PC-3 (cell line): ENCODE data around the gene SLC27A5. TPM values are rescaled to one million over a fixed set of nuclear protein-coding genes. Genes with fewer than 3 reads are reported as not detected.
A peak's percentile ranks its signal among the peaks of the same experiment; 100 is the strongest.

Source experiments
- ATAC-seq: fragments of 200-7000 bp; cut with Tn5 transposase; 2 replicates; pipeline ENCODE4 v1.9.1; 2020; ENCODE audit warnings: mild to moderate bottlenecking, moderate library complexity
- BruUV-seq: library from RNA; stranded (reverse); fragments of 400-500 nt; replicated peaks from 2 replicates; lab custom pipeline; 2021; lab: Mats Ljungman, UMichigan
- CTCF ChIA-PET: fragments of 300-600 bp; sonication (Branson Sonifier 250); formaldehyde crosslinking; loops from one replicate; lab custom pipeline; 2022; ENCODE audit warnings: antibody characterized with exemption; lab: Charles Lee
- POLR2A ChIA-PET: fragments of 300-600 bp; sonication (Branson Sonifier 250); formaldehyde crosslinking; loops from one replicate; lab custom pipeline; 2022; ENCODE audit warnings: antibody characterized with exemption; ENCODE audit not compliant: unreplicated experiment; lab: Charles Lee
- DNase-seq: peaks from one replicate; pipeline ENCODE4 v3.0.0-alpha.2; 2015
- H2AFZ ChIP-seq: fragments of 300-600 bp; sonication (generic); 2 replicates; pipeline ENCODE4 v1.6.0; 2016; ENCODE audit warnings: antibody characterized with exemption, low read length
- H3F3A ChIP-seq: fragments of 300-600 bp; sonication (generic); one replicate; pipeline ENCODE4 v1.6.0; 2017; ENCODE audit warnings: antibody characterized with exemption, low read length, control low read depth, mild to moderate bottlenecking; ENCODE audit not compliant: unreplicated experiment
- H3K27ac ChIP-seq: fragments of 300-600 bp; sonication (generic); 2 replicates; pipeline ENCODE4 v1.5.1; 2016; ENCODE audit warnings: mild to moderate bottlenecking, low read length
- H3K27me3 ChIP-seq: fragments of 300-600 bp; sonication (generic); 2 replicates; pipeline ENCODE4 v1.6.1; 2016; ENCODE audit warnings: low read length, mixed read lengths
- H3K36me3 ChIP-seq: fragments of 300-600 bp; sonication (generic); 2 replicates; pipeline ENCODE4 v1.6.1; 2016; ENCODE audit warnings: low read depth, mixed run types, low read length, mixed read lengths
- H3K4me1 ChIP-seq: fragments of 300-600 bp; sonication (generic); 2 replicates; pipeline ENCODE4 v1.5.1; 2016; ENCODE audit warnings: low read length; ENCODE audit not compliant: insufficient read depth
- H3K4me2 ChIP-seq: fragments of 300-600 bp; sonication (generic); 2 replicates; pipeline ENCODE4 v1.6.0; 2016; ENCODE audit warnings: low read length
- H3K4me3 ChIP-seq: fragments of 300-600 bp; sonication (generic); 2 replicates; pipeline ENCODE4 v1.5.1; 2016; ENCODE audit warnings: mild to moderate bottlenecking, low read length, mixed read lengths
- H3K79me2 ChIP-seq: fragments of 300-600 bp; sonication (generic); 2 replicates; pipeline ENCODE4 v1.6.1; 2017; ENCODE audit warnings: low read length, mixed read lengths
- H3K9ac ChIP-seq: fragments of 300-600 bp; sonication (generic); 2 replicates; pipeline ENCODE4 v1.6.0; 2016; ENCODE audit warnings: mild to moderate bottlenecking, low read length
- H3K9me2 ChIP-seq: fragments of 300-600 bp; sonication (generic); replicated peaks from 2 replicates; pipeline ENCODE4 v1.6.1; 2016; ENCODE audit warnings: mixed run types, low read length, mixed read lengths
- H3K9me3 ChIP-seq: fragments of 300-600 bp; sonication (generic); 2 replicates; pipeline ENCODE4 v1.6.1; 2016; ENCODE audit warnings: low read length, mixed read lengths
- H4K20me1 ChIP-seq: fragments of 300-600 bp; sonication (generic); 2 replicates; pipeline ENCODE4 v1.6.1; 2016; ENCODE audit warnings: low read length, mixed read lengths
- CTCF ChIP-seq: fragments of 300-600 bp; sonication (generic); conservative IDR thresholded peaks from 2 replicates; pipeline ENCODE4 v1.5.1; 2017; ENCODE audit warnings: antibody characterized with exemption, low read depth, mild to moderate bottlenecking, low read length
- EZH2 ChIP-seq: fragments of 300-600 bp; sonication (generic); IDR thresholded peaks from one replicate; pipeline ENCODE4 v1.6.1; 2017; ENCODE audit warnings: antibody characterized with exemption, mild to moderate bottlenecking, low read length; ENCODE audit not compliant: unreplicated experiment
- EZH2phosphoT487 ChIP-seq: fragments of 300-600 bp; sonication (generic); IDR thresholded peaks from 2 replicates; pipeline ENCODE4 v1.6.1; 2018; ENCODE audit warnings: mild to moderate bottlenecking, antibody characterized with exemption, low read length, borderline replicate concordance
- intact Hi-C: fragments of 100-400 bp; cut with micrococcal nuclease; formaldehyde crosslinking; loops from 2 replicates; pipeline ENCODE4 v1.9.0; 2023
- total RNA-seq: library from RNA; depleted of rRNA; stranded (reverse); fragments of >200 nt; gene quantifications from 2 replicates; pipeline ENCODE4 v1.2.3, GENCODE V29; 2014

Gene SLC27A5
- total RNA-seq, 1 experiment from 2014 or later = 56.2 TPM

- no peaks in the 10 kb centered on the region for H3K36me3 ChIP-seq
- H3K27me3 ChIP-seq = no peaks in the 10 kb centered on the region
- DNase-seq (no peak), ATAC-seq (no peak)
- no peaks in the 10 kb centered on the region for H4K20me1 ChIP-seq
- TF ChIP-seq EZH2phosphoT487 (no peak), CTCF (no peak), EZH2 (no peak)
- no peaks in the 10 kb centered on the region for H3K9me3 ChIP-seq
- POLR2A ChIA-PET = no interaction called here
- H3K79me2 ChIP-seq = peaks cover 16% of the 10 kb centered on the region
- H3K4me3 ChIP-seq = no peak overlapping the region
- intact Hi-C loops = no loop called here
- no peak overlapping the region for H3K4me2 ChIP-seq
- H2AFZ ChIP-seq = no peak overlapping the region
- no peak overlapping the region for H3K9ac ChIP-seq
- no peaks in the 10 kb centered on the region for H3F3A ChIP-seq
- no TSS peak for BruUV-seq
- no peaks in the 10 kb centered on the region for H3K9me2 ChIP-seq
- peaks cover 12% of the 10 kb centered on the region for H3K4me1 ChIP-seq
- CTCF ChIA-PET = no interaction called here
- H3K27ac ChIP-seq = no peak overlapping the region
Observed at GRCh38 chr19:58522709-58523108, 10.9 kb upstream of the SLC27A5 start.

- ATAC-seq (no peak), DNase-seq (no peak)
- Histone ChIP-seq H3K4me1 (peaks cover 12% of the 10 kb centered on the region), H3K4me3 (no peak overlapping the region), H2AFZ (no peak overlapping the region), H3K9ac (no peak overlapping the region), H3K9me2 (no peaks in the 10 kb centered on the region), H3K79me2 (peaks cover 27% of the 10 kb centered on the region), H3K27ac (no peak overlapping the region), H3K4me2 (no peak overlapping the region), H3K36me3 (peaks cover 7% of the 10 kb centered on the region), H3K9me3 (no peaks in the 10 kb centered on the region), H3K27me3 (no peaks in the 10 kb centered on the region), H4K20me1 (no peaks in the 10 kb centered on the region), H3F3A (no peaks in the 10 kb centered on the region)
- CTCF ChIA-PET = no interaction called here
- POLR2A ChIA-PET = interaction anchor here (0.6 to 0.7 kb wide), 2 partner anchors 21 to 224 kb away, joined by 4 to 11 read pairs; no protein-coding TSS in a partner anchor
- intact Hi-C loops = no loop called here
- BruUV-seq = no TSS peak
- TF ChIP-seq EZH2 = no peak
- TF ChIP-seq EZH2phosphoT487 = no peak
- no peak for TF ChIP-seq CTCF
Observed at GRCh38 chr19:58521651-58522050, 9.9 kb upstream of the SLC27A5 start.

- peaks cover 14% of the 10 kb centered on the region for H3K36me3 ChIP-seq
- H3K79me2 ChIP-seq = peaks cover 37% of the 10 kb centered on the region
- no peaks in the 10 kb centered on the region for H3F3A ChIP-seq
- no peak for TF ChIP-seq EZH2
- TF ChIP-seq CTCF = no peak
- H3K9me2 ChIP-seq = no peaks in the 10 kb centered on the region
- H3K9me3 ChIP-seq = no peaks in the 10 kb centered on the region
- no peak for DNase-seq
- no peaks in the 10 kb centered on the region for H3K27me3 ChIP-seq
- peak overlapping the region; percentile 94 for H3K9ac ChIP-seq
- H3K4me1 ChIP-seq = peaks cover 12% of the 10 kb centered on the region
- BruUV-seq = TSS peak; percentile 99
- H2AFZ ChIP-seq = peak overlapping the region; percentile 85
- ChIA-PET CTCF (interaction anchor here (0.6 to 1.4 kb wide), 3 partner anchors 24 to 158 kb away, joined by 5 to 9 read pairs (median 5); partner anchors contain the start of genes TRIM28 and ZNF497), POLR2A (interaction anchor here (0.7 to 1.7 kb wide), 3 partner anchors 24 to 35 kb away, joined by 3 to 11 read pairs (median 6); partner anchors contain the start of genes CHMP2A and TRIM28)
- intact Hi-C loops = no loop called here
- H4K20me1 ChIP-seq = no peaks in the 10 kb centered on the region
- H3K27ac ChIP-seq = peak overlapping the region; percentile 65
- peak overlapping the region; percentile 89 for H3K4me3 ChIP-seq
- ATAC-seq = no peak
- peak overlapping the region; percentile 95 for H3K4me2 ChIP-seq
Observed at GRCh38 chr19:58520257-58520599, 8.4 kb upstream of the SLC27A5 start.
